Breast epithelium (tissue), 3 donors: Measurements from ENCODE around the gene DOCK6.

ENCODE experiments used
- POLR2A ChIP-seq: fragments of 450-650 bp; IDR thresholded peaks from one replicate; pipeline ENCODE4 v1.6.1; 2016; ENCODE audit warnings: antibody characterized with exemption, mild to moderate bottlenecking, moderate library complexity
- POLR2AphosphoS5 ChIP-seq, 3 donors: sonication (generic); formaldehyde crosslinking; IDR thresholded peaks; one replicate each; pipeline ENCODE4 v1.6.1; 2017; ENCODE audit warnings: antibody characterized with exemption in 3 of 3
- TF ChIP-seq, protein P1 (sequence below), 3 donors: fragments of 450-650 bp; IDR thresholded peaks; one replicate each; pipeline ENCODE4 v1.5.1; 2016 to 2017; ENCODE audit warnings: antibody characterized with exemption in 3 of 3, mild to moderate bottlenecking in 3 of 3, moderate library complexity in 3 of 3

DNA sequence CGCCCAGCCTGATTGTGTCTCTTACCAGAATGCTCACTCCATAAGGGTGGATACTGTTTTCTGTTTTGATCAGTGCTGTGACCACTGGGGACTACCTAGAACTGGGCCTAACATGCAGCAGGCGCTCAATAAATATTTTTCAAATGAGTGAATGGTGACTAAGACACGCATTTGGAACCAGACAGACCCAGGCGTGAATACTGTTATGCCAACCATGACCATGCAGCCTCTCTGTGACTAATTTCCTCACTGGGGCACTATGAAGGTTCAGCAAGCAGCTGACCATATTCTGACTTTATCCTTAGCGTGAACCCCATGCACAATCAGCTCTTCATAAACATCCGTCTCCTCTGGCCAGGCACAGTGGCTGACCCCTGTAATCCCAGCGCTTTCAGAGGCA lies 93.8 kb downstream of the DOCK6 start:
- TF ChIP-seq POLR2A = no peak
- TF ChIP-seq, protein P1, sequence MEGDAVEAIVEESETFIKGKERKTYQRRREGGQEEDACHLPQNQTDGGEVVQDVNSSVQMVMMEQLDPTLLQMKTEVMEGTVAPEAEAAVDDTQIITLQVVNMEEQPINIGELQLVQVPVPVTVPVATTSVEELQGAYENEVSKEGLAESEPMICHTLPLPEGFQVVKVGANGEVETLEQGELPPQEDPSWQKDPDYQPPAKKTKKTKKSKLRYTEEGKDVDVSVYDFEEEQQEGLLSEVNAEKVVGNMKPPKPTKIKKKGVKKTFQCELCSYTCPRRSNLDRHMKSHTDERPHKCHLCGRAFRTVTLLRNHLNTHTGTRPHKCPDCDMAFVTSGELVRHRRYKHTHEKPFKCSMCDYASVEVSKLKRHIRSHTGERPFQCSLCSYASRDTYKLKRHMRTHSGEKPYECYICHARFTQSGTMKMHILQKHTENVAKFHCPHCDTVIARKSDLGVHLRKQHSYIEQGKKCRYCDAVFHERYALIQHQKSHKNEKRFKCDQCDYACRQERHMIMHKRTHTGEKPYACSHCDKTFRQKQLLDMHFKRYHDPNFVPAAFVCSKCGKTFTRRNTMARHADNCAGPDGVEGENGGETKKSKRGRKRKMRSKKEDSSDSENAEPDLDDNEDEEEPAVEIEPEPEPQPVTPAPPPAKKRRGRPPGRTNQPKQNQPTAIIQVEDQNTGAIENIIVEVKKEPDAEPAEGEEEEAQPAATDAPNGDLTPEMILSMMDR (IDR thresholded peaks at IDR 0.05) = no peak
- no peak for TF ChIP-seq POLR2AphosphoS5 (IDR thresholded peaks at IDR 0.05)
